Measurements from ENCODE around the gene ATG2B. TPM values are rescaled to one million over a fixed set of nuclear protein-coding genes. Genes with fewer than 3 reads are reported as not detected.

ATG2B gene
- total and polyA plus RNA-seq, 10 donors: 2.9 to 38.2 (median 29.8) TPM

- Histone ChIP-seq H3K4me1 (peaks cover 0 to 12% (median 8%) of the 10 kb centered on the region in 6 donors), H3K27me3 (replicated peaks in 1 of 7) (no peaks in the 10 kb centered on the region), H3K9me3 (peaks cover 0 to 33% (median 20%) of the 10 kb centered on the region in 8 donors), H3K36me3 (no peaks in the 10 kb centered on the region), H3K27ac (no peak overlapping the region), H3K4me3 (no peak overlapping the region)
- intact Hi-C loops (cut with DNase I; ENCODE audit: low total_unique reads): loop anchor here (10.0 kb wide), 1 partner anchor 709 kb away; no protein-coding TSS in a partner anchor
- DNase-seq: no peak
- no peak for TF ChIP-seq POLR2AphosphoS5 (IDR thresholded peaks at IDR 0.05)
- TF ChIP-seq CTCF (IDR thresholded peaks at IDR 0.05 in 8 of 11, conservative IDR thresholded peaks at IDR 0.05 in 3 of 11): no peak
- no peak for TF ChIP-seq POLR2A (IDR thresholded peaks at IDR 0.05)
- WGBS, 5 donors: 82 to 90% (median 90%) methylated on average over 5 of the region's 5 CpGs
Measured at GRCh38 chr14:96273629-96274028, 89.5 kb downstream of the ATG2B start.

GRCh38 chr14:96272777-96273473 is 90.2 kb downstream of the ATG2B start:
- intact Hi-C loops (cut with DNase I; ENCODE audit: low total_unique reads): loop anchor here (10.0 kb wide), 1 partner anchor 708 kb away; no protein-coding TSS in a partner anchor

GRCh38 chr14:96271421-96271762 is 91.7 kb downstream of the ATG2B start:
- DNase-seq: no peak
- Histone ChIP-seq H3K27ac (no peak overlapping the region), H3K9me3 (peaks cover 0 to 19% (median 7%) of the 10 kb centered on the region in 8 donors), H3K4me3 (no peak overlapping the region), H3K4me1 (peaks cover 0 to 12% (median 8%) of the 10 kb centered on the region in 6 donors), H3K27me3 (replicated peaks in 1 of 7) (peaks cover 0 to 7% (median 0%) of the 10 kb centered on the region in 7 donors), H3K36me3 (no peaks in the 10 kb centered on the region)
- WGBS, 5 donors: 88 to 100% (median 93%) methylated on average over 1 of the region's 1 CpG
- intact Hi-C loops (cut with DNase I; ENCODE audit: low total_unique reads): loop anchor here (10.0 kb wide), 1 partner anchor 707 kb away; no protein-coding TSS in a partner anchor
- TF ChIP-seq POLR2AphosphoS5 (IDR thresholded peaks at IDR 0.05) (no peak), CTCF (IDR thresholded peaks at IDR 0.05 in 8 of 11, conservative IDR thresholded peaks at IDR 0.05 in 3 of 11) (no peak), POLR2A (IDR thresholded peaks at IDR 0.05) (no peak)

More at GRCh38 chr14:96272777-96273473, 90.2 kb downstream of the ATG2B start:
- H3K27ac ChIP-seq: no peak overlapping the region
- H3K4me1 ChIP-seq: peaks cover 0 to 12% (median 8%) of the 10 kb centered on the region in 6 donors
- 51 to 57% (median 52%) methylated on average over 3 of the region's 3 CpGs for WGBS, 5 donors
- no peaks in the 10 kb centered on the region for H3K36me3 ChIP-seq
- TF ChIP-seq CTCF (IDR thresholded peaks at IDR 0.05 in 8 of 11, conservative IDR thresholded peaks at IDR 0.05 in 3 of 11) (no peak), POLR2AphosphoS5 (IDR thresholded peaks at IDR 0.05) (no peak), POLR2A (IDR thresholded peaks at IDR 0.05) (no peak)
- no peak for DNase-seq
- peaks cover 0 to 26% (median 13%) of the 10 kb centered on the region in 8 donors for H3K9me3 ChIP-seq
- no peaks in the 10 kb centered on the region for H3K27me3 ChIP-seq (replicated peaks in 1 of 7)
- no peak overlapping the region for H3K4me3 ChIP-seq

Measured in spleen (tissue), 11 donors.